Mesenchymal stem cell (in vitro differentiated cells and primary cell): ENCODE measurements around the gene NANOS3.
"Not testable (repeated sequence)": the region's sequence is repeated elsewhere in the genome, so short reads cannot be mapped to it uniquely, and the experiment has no call there.

Experiments used
- DNase-seq: peaks from one replicate; pipeline ENCODE4 v3.0.0-alpha.2; 2013
- H2AFZ ChIP-seq: one replicate; pipeline ENCODE4 v1.6.1; 2013; ENCODE audit warnings: low read depth, mild to moderate bottlenecking, control low read depth, inconsistent platforms, low read length, moderate library complexity
- H2AK5ac ChIP-seq: 2 replicates; pipeline ENCODE4 v1.6.1; 2013; ENCODE audit warnings: low read length, moderate library complexity, mild to moderate bottlenecking, inconsistent platforms; ENCODE audit not compliant: severe bottlenecking
- H2BK120ac ChIP-seq: one replicate; pipeline ENCODE4 v1.6.1; 2013; ENCODE audit warnings: low read depth, mild to moderate bottlenecking, inconsistent platforms, low read length, moderate library complexity
- H2BK12ac ChIP-seq, 2 experiments: one replicate each; pipeline ENCODE4 v1.6.1; 2013; ENCODE audit warnings: inconsistent platforms in 2 of 2, low read length in 2 of 2, mild to moderate bottlenecking in 2 of 2, moderate library complexity in 2 of 2, control low read depth in 1 of 2
- H2BK15ac ChIP-seq: one replicate; pipeline ENCODE4 v1.6.1; 2013; ENCODE audit warnings: mild to moderate bottlenecking, low read depth, inconsistent platforms; ENCODE audit not compliant: poor library complexity, severe bottlenecking
- H2BK5ac ChIP-seq: 2 replicates; pipeline ENCODE4 v1.6.1; 2013; ENCODE audit warnings: low read depth, mild to moderate bottlenecking, low read length, control low read depth, inconsistent platforms; ENCODE audit not compliant: poor library complexity, severe bottlenecking
- H3K14ac ChIP-seq, 2 experiments: one replicate each; pipeline ENCODE4 v1.6.1; 2013; ENCODE audit warnings: inconsistent platforms in 2 of 2, low read length in 2 of 2, control low read depth in 1 of 2, mild to moderate bottlenecking in 1 of 2, moderate library complexity in 1 of 2
- H3K18ac ChIP-seq, 2 experiments: one replicate each; pipeline ENCODE4 v1.6.1; 2013; ENCODE audit warnings: inconsistent platforms in 2 of 2, low read length in 2 of 2, control low read depth in 1 of 2, low read depth in 1 of 2, mild to moderate bottlenecking in 1 of 2
- H3K23ac ChIP-seq, 2 experiments: one replicate each; pipeline ENCODE4 v1.6.1; 2013; ENCODE audit warnings: inconsistent platforms in 2 of 2, low read length in 2 of 2, mild to moderate bottlenecking in 2 of 2, moderate library complexity in 2 of 2, control low read depth in 1 of 2
- H3K27ac ChIP-seq: 2 replicates; pipeline ENCODE4 v1.5.1; 2013; ENCODE audit warnings: mild to moderate bottlenecking, moderate library complexity, low read length, control low read depth, inconsistent platforms; ENCODE audit not compliant: poor library complexity, severe bottlenecking
- H3K27me3 ChIP-seq, 2 experiments: 2 replicates each; pipeline versions ENCODE4 v1.6.1 to v1.7.0; 2013; ENCODE audit warnings: low read length in 2 of 2, mild to moderate bottlenecking in 2 of 2, moderate library complexity in 2 of 2, control low read depth in 1 of 2, inconsistent platforms in 1 of 2; ENCODE audit not compliant: control insufficient read depth in 1 of 2, insufficient read depth in 1 of 2
- H3K36me3 ChIP-seq, 2 experiments: 2 replicates each; pipeline versions ENCODE4 v1.6.1 to v1.7.0; 2013; ENCODE audit warnings: low read length in 2 of 2, control low read depth in 1 of 2, inconsistent platforms in 1 of 2, low read depth in 1 of 2, mild to moderate bottlenecking in 1 of 2; ENCODE audit not compliant: insufficient read depth in 2 of 2, control insufficient read depth in 1 of 2
- H3K4ac ChIP-seq, 2 experiments: one replicate each; pipeline ENCODE4 v1.6.1; 2013; ENCODE audit warnings: inconsistent platforms in 2 of 2, low read length in 2 of 2, mild to moderate bottlenecking in 2 of 2, moderate library complexity in 2 of 2, control low read depth in 1 of 2, low read depth in 1 of 2
- H3K4me1 ChIP-seq: 2 replicates; pipeline ENCODE4 v1.6.1; 2013; ENCODE audit warnings: low read depth, low read length, control low read depth; ENCODE audit not compliant: control insufficient read depth, insufficient read depth
- H3K4me2 ChIP-seq: 2 replicates; pipeline ENCODE4 v1.6.1; 2013; ENCODE audit warnings: low read length, mild to moderate bottlenecking, inconsistent platforms; ENCODE audit not compliant: poor library complexity, severe bottlenecking
- H3K4me3 ChIP-seq, 2 experiments: 2 replicates each; pipeline versions ENCODE4 v1.5.1 to v1.7.0; 2013; ENCODE audit warnings: low read length in 2 of 2, mild to moderate bottlenecking in 2 of 2, control low read depth in 1 of 2, low read depth in 1 of 2; ENCODE audit not compliant: insufficient read depth in 1 of 2
- H3K79me1 ChIP-seq: replicated peaks from 2 replicates; pipeline ENCODE4 v1.6.1; 2013; ENCODE audit warnings: mild to moderate bottlenecking, control low read depth, low read length, inconsistent platforms; ENCODE audit not compliant: poor library complexity, severe bottlenecking
- H3K9ac ChIP-seq: 2 replicates; pipeline ENCODE4 v1.7.0; 2013; ENCODE audit warnings: mild to moderate bottlenecking, low read length, moderate library complexity
- H3K9me3 ChIP-seq: 2 replicates; pipeline ENCODE4 v1.7.0; 2013; ENCODE audit warnings: mild to moderate bottlenecking, low read length; ENCODE audit not compliant: control insufficient read depth
- H4K8ac ChIP-seq: one replicate; pipeline ENCODE4 v1.6.1; 2013; ENCODE audit warnings: inconsistent platforms, mild to moderate bottlenecking, low read length, moderate library complexity
- H4K91ac ChIP-seq: one replicate; pipeline ENCODE4 v1.6.1; 2013; ENCODE audit warnings: mild to moderate bottlenecking, low read length, inconsistent platforms
- WGBS: methylation state at CpG from one replicate; pipeline ENCODE4 v1.1.7; 2013; ENCODE audit warnings: mixed read lengths; 5-methylcytosine and 5-hydroxymethylcytosine counted together

The NANOS3 gene

DNA sequence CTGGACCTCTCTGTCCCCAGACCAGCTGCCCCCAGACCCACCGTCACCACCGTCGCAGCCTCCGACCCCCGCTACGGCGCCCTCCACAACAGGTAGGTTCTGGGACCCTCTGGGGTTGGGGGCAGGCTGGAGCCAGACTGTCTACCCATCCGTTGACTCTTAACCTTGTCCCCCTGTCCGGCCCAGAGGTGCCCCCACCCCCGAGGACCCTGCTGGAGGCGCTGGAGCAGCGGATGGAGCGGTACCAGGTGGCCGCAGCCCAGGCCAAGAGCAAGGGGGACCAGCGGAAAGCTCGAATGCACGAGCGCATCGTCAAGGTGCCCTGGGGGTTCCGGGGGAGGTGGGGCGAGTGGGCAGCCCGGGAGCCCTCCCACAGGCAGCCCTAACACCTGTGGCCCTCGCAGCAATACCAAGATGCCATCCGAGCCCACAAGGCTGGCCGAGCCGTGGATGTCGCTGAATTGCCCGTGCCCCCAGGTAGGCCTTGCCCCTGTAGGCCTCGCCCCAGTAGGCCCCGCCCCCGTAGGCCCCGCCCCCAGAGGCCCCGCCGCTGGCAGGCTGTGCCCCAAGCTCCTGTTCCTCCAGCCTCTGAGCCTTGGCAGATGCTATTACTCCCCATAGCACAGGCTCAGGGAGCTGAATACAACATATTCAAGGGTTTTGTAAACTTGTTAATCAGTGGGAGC, 41.9 kb downstream of the NANOS3 start:
- H3K79me1 ChIP-seq, result no peaks in the 10 kb centered on the region
- no peaks in the 10 kb centered on the region for H3K27me3 ChIP-seq
- H2BK15ac ChIP-seq, result no peak overlapping the region
- H3K9ac ChIP-seq, result no peak overlapping the region
- H2BK12ac ChIP-seq, result no peak overlapping the region
- no peak overlapping the region for H3K27ac ChIP-seq
- H4K8ac ChIP-seq, result no peak overlapping the region
- 93% methylated on average over 30 of the region's 34 CpGs for WGBS
- H4K91ac ChIP-seq, result no peak overlapping the region
- H3K4me1 ChIP-seq, result no peaks in the 10 kb centered on the region
- H2AFZ ChIP-seq, result no peak overlapping the region
- no peak overlapping the region for H3K4me2 ChIP-seq
- no peak overlapping the region for H2AK5ac ChIP-seq
- H3K18ac ChIP-seq, result no peak overlapping the region
- H2BK120ac ChIP-seq, result no peak overlapping the region
- H3K14ac ChIP-seq, result no peak overlapping the region
- no peak overlapping the region for H2BK5ac ChIP-seq
- H3K36me3 ChIP-seq, result peaks cover 70 to 74% of the 10 kb centered on the region in 2 experiments
- no peak for DNase-seq
- peaks cover 7% of the 10 kb centered on the region for H3K9me3 ChIP-seq
- H3K4me3 ChIP-seq, result no peak overlapping the region
- no peak overlapping the region for H3K23ac ChIP-seq
- no peak overlapping the region for H3K4ac ChIP-seq

- H3K4me3 ChIP-seq, result no peak overlapping the region
- no peak overlapping the region for H2AFZ ChIP-seq
- H2BK12ac ChIP-seq, result no peak overlapping the region
- H3K27me3 ChIP-seq, result no peaks in the 10 kb centered on the region
- H3K18ac ChIP-seq, result no peak overlapping the region
- no peak overlapping the region for H3K4ac ChIP-seq
- 97% methylated on average over 11 of the region's 11 CpGs for WGBS
- no peak for DNase-seq
- no peak overlapping the region for H3K27ac ChIP-seq
- peaks cover 7% of the 10 kb centered on the region for H3K9me3 ChIP-seq
- peak overlapping the region; percentile 2 for H4K8ac ChIP-seq
- H2BK5ac ChIP-seq, result no peak overlapping the region
- no peaks in the 10 kb centered on the region for H3K4me1 ChIP-seq
- no peak overlapping the region for H2BK120ac ChIP-seq
- no peak overlapping the region for H4K91ac ChIP-seq
- H3K23ac ChIP-seq, result no peak overlapping the region
- H3K4me2 ChIP-seq, result no peak overlapping the region
- H3K14ac ChIP-seq, result no peak overlapping the region
- H3K79me1 ChIP-seq, result no peaks in the 10 kb centered on the region
- H2BK15ac ChIP-seq, result no peak overlapping the region
- H2AK5ac ChIP-seq, result no peak overlapping the region
- H3K9ac ChIP-seq, result no peak overlapping the region
- H3K36me3 ChIP-seq, result peaks cover 68 to 70% of the 10 kb centered on the region in 2 experiments
Observed at GRCh38 chr19:13920524-13920923, 43.6 kb downstream of the NANOS3 start.

GRCh38 chr19:13920940-13921747, 44.2 kb downstream of the NANOS3 start:
- no peak overlapping the region for H4K91ac ChIP-seq
- H3K9me3 ChIP-seq, result peaks cover 7% of the 10 kb centered on the region
- H3K4ac ChIP-seq, result no peak overlapping the region
- no peak overlapping the region for H3K9ac ChIP-seq
- H3K27me3 ChIP-seq, result no peaks in the 10 kb centered on the region
- DNase-seq, result peak; percentile 52
- H3K36me3 ChIP-seq, result peaks cover 64 to 65% of the 10 kb centered on the region in 2 experiments
- no peak overlapping the region for H2BK120ac ChIP-seq
- whole genome bisulfite sequencing, result 93% methylated on average over 2 of the region's 2 CpGs
- H2BK12ac ChIP-seq, result no peak overlapping the region
- no peak overlapping the region for H2BK15ac ChIP-seq
- H3K4me3 ChIP-seq, result no peak overlapping the region
- H2AFZ ChIP-seq, result no peak overlapping the region
- peak overlapping the region; percentile 2 for H4K8ac ChIP-seq
- H3K27ac ChIP-seq, result no peak overlapping the region
- H2BK5ac ChIP-seq, result no peak overlapping the region
- no peak overlapping the region for H3K18ac ChIP-seq
- no peak overlapping the region for H3K14ac ChIP-seq
- H2AK5ac ChIP-seq, result no peak overlapping the region
- H3K79me1 ChIP-seq, result no peaks in the 10 kb centered on the region
- no peak overlapping the region for H3K4me2 ChIP-seq
- H3K23ac ChIP-seq, result no peak overlapping the region
- H3K4me1 ChIP-seq, result no peaks in the 10 kb centered on the region

GRCh38 chr19:13922118-13922517, 45.2 kb downstream of the NANOS3 start:
- not testable (repeated sequence) for H3K14ac ChIP-seq, H2AFZ ChIP-seq, H3K23ac ChIP-seq, H3K4me2 ChIP-seq, H3K4me1 ChIP-seq, H3K4ac ChIP-seq, DNase-seq, H3K27ac ChIP-seq, H3K18ac ChIP-seq, H2BK12ac ChIP-seq, H3K79me1 ChIP-seq, H2BK120ac ChIP-seq, H3K9me3 ChIP-seq, H2AK5ac ChIP-seq, H3K27me3 ChIP-seq, H4K8ac ChIP-seq, H2BK15ac ChIP-seq, H3K9ac ChIP-seq, H2BK5ac ChIP-seq, H4K91ac ChIP-seq, H3K4me3 ChIP-seq
- 98% methylated on average over 6 of the region's 6 CpGs for WGBS
- peaks cover 66 to 72% of the 10 kb centered on the region in 2 experiments for H3K36me3 ChIP-seq
